Upper lobe of right lung (tissue), 1 donor: ENCODE measurements around the gene MEGF6. TPM values are rescaled to one million over a fixed set of nuclear protein-coding genes. Genes with fewer than 3 reads are reported as not detected.
"Not testable (repeated sequence)": the region's sequence is repeated elsewhere in the genome, so short reads cannot be mapped to it uniquely, and the experiment has no call there.

ENCODE experiments used
- ATAC-seq: fragments of 200-7000 bp; cut with Tn5 transposase; one replicate; pipeline ENCODE4 v1.9.1; 2020; ENCODE audit warnings: mild to moderate bottlenecking, moderate library complexity
- DNase-seq: peaks from one replicate; pipeline ENCODE4 v3.0.0-alpha.2; 2020
- H3K27ac ChIP-seq: fragments of 200-600 bp; one replicate; pipeline ENCODE4 v1.8.0; 2022
- H3K27me3 ChIP-seq: fragments of 200-600 bp; one replicate; pipeline ENCODE4 v1.8.0; 2022; ENCODE audit warnings: mild to moderate bottlenecking
- H3K36me3 ChIP-seq: fragments of 200-600 bp; one replicate; pipeline ENCODE4 v1.8.0; 2022
- H3K4me1 ChIP-seq: fragments of 200-600 bp; one replicate; pipeline ENCODE4 v1.8.0; 2022
- H3K4me3 ChIP-seq: fragments of 200-600 bp; one replicate; pipeline ENCODE4 v1.8.0; 2022; ENCODE audit warnings: mild to moderate bottlenecking
- H3K9me3 ChIP-seq: fragments of 200-600 bp; one replicate; pipeline ENCODE4 v1.8.0; 2022
- intact Hi-C: fragments of 100-400 bp; cut with DNase I; formaldehyde crosslinking; loops from one replicate; pipeline ENCODE4 v1.11.0; 2022
- total RNA-seq: library from RNA; stranded (reverse); fragmentation: NEBNext Ultra II Directional; extraction: Animal tissue kit (Norgen Biotek cat#: 25700); gene quantifications from one replicate; pipeline ENCODE4 v1.2.1, GENCODE V29; 2021
- TF ChIP-seq, protein P1 (sequence below): fragments of 200-600 bp; IDR thresholded peaks from one replicate; pipeline ENCODE4 v1.8.0; 2022; ENCODE audit warnings: antibody characterized with exemption
- donor health status: DM: no; HTN: yes; CAD: no; lungs with severe emphysema.

MEGF6 gene
- total RNA-seq, 1 donor from 2014 or later = 96.6 TPM

DNA sequence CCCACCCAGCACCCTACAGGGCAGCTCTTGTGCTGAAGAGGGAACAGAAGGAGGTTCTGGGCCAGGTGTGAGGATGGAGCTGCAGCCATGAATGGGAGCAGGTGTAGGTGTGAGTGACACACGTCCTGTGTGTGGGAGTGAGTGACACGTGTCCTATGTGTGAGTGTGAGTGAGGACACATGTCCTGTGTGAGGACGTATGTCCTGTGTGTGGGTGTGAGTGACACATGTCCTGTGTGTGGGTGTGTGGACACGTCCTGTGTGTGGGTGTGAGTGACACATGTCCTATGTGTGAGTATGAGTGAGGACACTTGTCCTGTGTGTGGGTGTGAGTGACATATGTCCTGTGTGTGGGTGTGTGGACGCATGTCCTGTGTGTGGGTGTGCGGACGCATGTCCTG lies 26.4 kb downstream of the MEGF6 start:
- no peak for DNase-seq
- intact Hi-C loops = no loop called here
- H3K36me3 ChIP-seq = no peaks in the 10 kb centered on the region
- H3K4me3 ChIP-seq = no peak overlapping the region
- ATAC-seq = no peak
- no peaks in the 10 kb centered on the region for H3K9me3 ChIP-seq
- no peaks in the 10 kb centered on the region for H3K27me3 ChIP-seq
- TF ChIP-seq, protein P1, sequence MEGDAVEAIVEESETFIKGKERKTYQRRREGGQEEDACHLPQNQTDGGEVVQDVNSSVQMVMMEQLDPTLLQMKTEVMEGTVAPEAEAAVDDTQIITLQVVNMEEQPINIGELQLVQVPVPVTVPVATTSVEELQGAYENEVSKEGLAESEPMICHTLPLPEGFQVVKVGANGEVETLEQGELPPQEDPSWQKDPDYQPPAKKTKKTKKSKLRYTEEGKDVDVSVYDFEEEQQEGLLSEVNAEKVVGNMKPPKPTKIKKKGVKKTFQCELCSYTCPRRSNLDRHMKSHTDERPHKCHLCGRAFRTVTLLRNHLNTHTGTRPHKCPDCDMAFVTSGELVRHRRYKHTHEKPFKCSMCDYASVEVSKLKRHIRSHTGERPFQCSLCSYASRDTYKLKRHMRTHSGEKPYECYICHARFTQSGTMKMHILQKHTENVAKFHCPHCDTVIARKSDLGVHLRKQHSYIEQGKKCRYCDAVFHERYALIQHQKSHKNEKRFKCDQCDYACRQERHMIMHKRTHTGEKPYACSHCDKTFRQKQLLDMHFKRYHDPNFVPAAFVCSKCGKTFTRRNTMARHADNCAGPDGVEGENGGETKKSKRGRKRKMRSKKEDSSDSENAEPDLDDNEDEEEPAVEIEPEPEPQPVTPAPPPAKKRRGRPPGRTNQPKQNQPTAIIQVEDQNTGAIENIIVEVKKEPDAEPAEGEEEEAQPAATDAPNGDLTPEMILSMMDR = no peak
- H3K27ac ChIP-seq = no peak overlapping the region
- H3K4me1 ChIP-seq = peaks cover 12% of the 10 kb centered on the region

DNA sequence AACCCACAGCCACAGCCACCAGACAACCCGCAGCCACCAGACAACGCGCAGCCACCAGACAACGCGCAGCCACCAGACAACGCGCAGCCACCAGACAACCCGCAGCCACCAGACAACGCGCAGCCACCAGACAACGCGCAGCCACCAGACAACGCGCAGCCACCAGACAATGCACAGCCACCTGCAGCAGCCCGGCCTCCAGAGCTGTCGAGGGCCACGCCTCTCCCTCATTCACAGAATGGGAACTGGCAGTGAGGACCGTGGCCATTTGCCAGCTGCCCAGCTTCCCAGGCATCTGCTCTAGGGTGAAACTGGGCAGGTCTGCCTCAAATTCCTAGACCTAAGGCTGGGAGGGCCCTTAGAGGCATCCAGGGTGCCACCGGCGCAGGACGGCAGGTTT lies 27.6 kb downstream of the MEGF6 start:
- H3K27me3 ChIP-seq, H3K27ac ChIP-seq, H3K4me3 ChIP-seq, H3K4me1 ChIP-seq, H3K9me3 ChIP-seq, intact Hi-C loops, H3K36me3 ChIP-seq: not testable (repeated sequence)
- DNase-seq = peak; percentile 84
- peak; percentile 59 for ATAC-seq

DNA sequence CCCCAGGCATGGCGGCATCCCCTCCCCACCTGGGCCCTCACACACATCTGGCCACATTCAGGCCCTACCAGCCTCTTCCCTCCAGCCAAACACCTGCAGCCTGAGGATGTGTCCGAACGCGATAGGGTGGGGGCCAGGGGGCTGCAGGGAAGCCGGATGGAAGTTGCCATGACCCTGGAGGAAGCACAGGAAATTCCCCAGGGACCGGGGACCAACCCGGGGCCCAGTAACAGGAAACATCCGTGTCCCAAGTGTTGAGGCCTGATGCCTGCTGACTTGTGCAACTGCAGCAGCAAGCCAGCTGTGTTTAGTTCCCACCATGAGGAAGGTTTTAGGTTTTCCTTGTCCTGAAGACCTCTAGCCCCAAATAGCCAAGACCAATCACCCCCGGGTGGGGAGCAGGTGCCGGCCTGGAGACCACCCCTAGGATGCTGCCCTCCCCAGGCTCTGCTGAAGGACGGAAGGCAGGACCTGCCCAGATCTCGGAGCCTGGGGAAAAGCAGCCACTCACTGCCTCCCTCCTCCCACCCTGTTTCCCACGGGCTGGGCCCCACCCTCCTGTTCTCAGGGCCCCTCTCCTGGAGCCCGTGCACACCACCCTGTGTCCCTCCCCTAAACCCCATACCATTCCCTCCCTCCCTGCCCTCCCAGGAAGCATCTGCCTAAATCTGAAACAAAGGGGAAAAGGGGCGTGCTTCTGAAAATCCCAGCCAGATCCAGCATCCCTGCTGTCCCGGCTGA lies 29.8 kb downstream of the MEGF6 start:
- Histone ChIP-seq H3K4me1 (peaks cover 17% of the 10 kb centered on the region), H3K27me3 (no peaks in the 10 kb centered on the region), H3K9me3 (no peaks in the 10 kb centered on the region), H3K27ac (no peak overlapping the region), H3K36me3 (no peaks in the 10 kb centered on the region), H3K4me3 (no peak overlapping the region)
- intact Hi-C loops = no loop called here
- ATAC-seq = no peak
- TF ChIP-seq, protein P1 = no peak
- DNase-seq = no peak

DNA sequence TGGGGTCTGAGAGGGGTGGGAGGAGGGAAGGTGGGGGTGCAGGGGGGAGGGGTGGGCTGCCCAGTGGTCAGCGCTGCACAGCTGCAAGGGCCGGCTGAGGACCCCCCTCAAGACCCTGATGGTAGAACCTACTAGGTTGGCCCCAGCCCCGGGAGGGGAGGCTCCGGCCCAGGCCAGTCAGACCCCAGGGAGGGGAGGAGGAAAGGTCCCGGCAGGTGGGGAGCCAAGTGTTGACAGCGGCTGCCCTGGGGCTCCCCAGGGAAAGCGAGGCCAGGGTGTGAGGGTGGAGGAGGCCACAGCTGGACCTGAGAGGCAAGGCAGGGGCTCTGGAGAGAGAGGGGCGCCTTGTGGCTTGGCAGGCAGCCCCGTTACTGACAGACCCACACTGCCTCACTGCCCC lies 31.1 kb downstream of the MEGF6 start:
- TF ChIP-seq, protein P1 = no peak
- H3K9me3 ChIP-seq = no peaks in the 10 kb centered on the region
- H3K27ac ChIP-seq = no peak overlapping the region
- peaks cover 17% of the 10 kb centered on the region for H3K4me1 ChIP-seq
- intact Hi-C loops = no loop called here
- ATAC-seq (no peak), DNase-seq (no peak)
- H3K36me3 ChIP-seq = no peaks in the 10 kb centered on the region
- no peaks in the 10 kb centered on the region for H3K27me3 ChIP-seq
- H3K4me3 ChIP-seq = no peak overlapping the region

DNA sequence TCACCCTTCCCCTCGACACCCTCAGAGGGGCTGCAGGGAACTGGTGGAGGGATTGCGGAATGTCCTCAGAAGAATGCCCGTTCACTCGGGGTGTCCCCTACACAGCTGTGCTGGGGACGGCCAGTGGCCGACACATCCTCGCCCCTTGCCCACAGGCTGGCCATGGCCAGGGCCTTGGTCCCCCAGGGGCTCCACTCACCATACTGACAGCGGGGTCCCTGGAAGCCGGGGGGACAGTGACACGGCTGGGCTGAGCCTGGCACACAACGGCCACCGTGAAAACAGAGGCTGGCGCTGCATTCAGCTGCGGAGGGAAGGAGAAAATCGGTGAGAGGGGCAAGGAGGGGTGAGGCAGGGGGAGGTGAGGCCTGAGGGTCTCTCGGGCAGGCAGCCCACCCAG lies 31.7 kb downstream of the MEGF6 start:
- H3K27ac ChIP-seq = no peak overlapping the region
- no peaks in the 10 kb centered on the region for H3K9me3 ChIP-seq
- H3K27me3 ChIP-seq = no peaks in the 10 kb centered on the region
- no peaks in the 10 kb centered on the region for H3K36me3 ChIP-seq
- ATAC-seq (no peak), DNase-seq (no peak)
- intact Hi-C loops = no loop called here
- TF ChIP-seq, protein P1 = no peak
- peaks cover 17% of the 10 kb centered on the region for H3K4me1 ChIP-seq
- H3K4me3 ChIP-seq = no peak overlapping the region

DNA sequence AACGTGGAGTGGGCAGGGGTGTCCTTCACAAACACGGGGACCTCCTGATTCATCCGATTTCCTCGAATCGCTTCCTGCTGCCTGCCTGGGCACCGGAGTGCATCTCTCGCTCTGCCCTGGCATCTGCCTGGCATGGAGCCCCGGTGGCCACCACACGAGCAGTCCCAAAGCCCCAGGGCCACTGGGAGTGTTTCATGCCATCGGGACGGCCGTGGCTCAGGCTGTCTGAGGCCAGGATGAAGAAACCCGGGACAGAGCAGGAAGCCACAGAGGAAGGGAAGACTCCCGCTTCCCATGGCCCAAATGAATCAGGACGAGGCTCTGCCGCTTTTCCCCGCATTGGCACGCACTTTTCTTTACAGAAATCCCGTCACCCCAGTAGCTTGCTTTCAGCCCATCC lies 32.4 kb downstream of the MEGF6 start:
- Histone ChIP-seq H3K27me3 (no peaks in the 10 kb centered on the region), H3K36me3 (no peaks in the 10 kb centered on the region), H3K4me1 (peaks cover 17% of the 10 kb centered on the region), H3K9me3 (no peaks in the 10 kb centered on the region), H3K4me3 (no peak overlapping the region), H3K27ac (no peak overlapping the region)
- DNase-seq = no peak
- TF ChIP-seq, protein P1 = no peak
- intact Hi-C loops = no loop called here
- no peak for ATAC-seq
